Choroid plexus epithelial cell (primary cell): ENCODE results near the gene ZNF432.

Experiments used
- DNase-seq: peaks from one replicate; pipeline ENCODE4 v3.0.0-alpha.2; 2010; ENCODE audit warnings: low read depth
- H3K4me3 ChIP-seq: 2 replicates; pipeline ENCODE4 v1.5.1; 2011; ENCODE audit warnings: low read depth, mild to moderate bottlenecking, control low read depth, low read length, moderate library complexity
- TF ChIP-seq, protein P1 (sequence below): conservative IDR thresholded peaks from 2 replicates; pipeline ENCODE4 v1.5.1; 2011; ENCODE audit warnings: low read depth, mild to moderate bottlenecking, control low read depth, inconsistent platforms, low read length, moderate library complexity

Gene ZNF432

DNA sequence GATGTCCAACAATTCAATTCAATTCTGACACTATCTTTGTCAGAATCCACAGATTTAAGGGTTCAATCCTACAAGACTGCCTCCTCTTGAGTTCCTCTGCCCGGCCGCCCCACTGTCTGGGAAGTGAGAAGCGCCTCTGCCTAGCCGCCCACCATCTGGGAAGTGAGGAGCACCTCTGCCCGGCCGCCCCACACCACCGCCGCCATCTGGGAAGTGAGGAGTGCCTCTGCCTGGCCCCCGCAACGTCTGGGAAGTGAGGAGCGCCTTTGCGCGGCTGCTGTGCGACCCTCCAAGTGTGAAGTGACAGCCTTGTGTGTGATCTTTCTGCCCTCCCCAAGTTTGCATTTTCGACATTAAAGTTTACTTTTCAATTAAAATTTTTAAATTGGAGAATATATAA, 26.4 kb downstream of the ZNF432 start:
- DNase-seq, result no peak
- TF ChIP-seq, protein P1, sequence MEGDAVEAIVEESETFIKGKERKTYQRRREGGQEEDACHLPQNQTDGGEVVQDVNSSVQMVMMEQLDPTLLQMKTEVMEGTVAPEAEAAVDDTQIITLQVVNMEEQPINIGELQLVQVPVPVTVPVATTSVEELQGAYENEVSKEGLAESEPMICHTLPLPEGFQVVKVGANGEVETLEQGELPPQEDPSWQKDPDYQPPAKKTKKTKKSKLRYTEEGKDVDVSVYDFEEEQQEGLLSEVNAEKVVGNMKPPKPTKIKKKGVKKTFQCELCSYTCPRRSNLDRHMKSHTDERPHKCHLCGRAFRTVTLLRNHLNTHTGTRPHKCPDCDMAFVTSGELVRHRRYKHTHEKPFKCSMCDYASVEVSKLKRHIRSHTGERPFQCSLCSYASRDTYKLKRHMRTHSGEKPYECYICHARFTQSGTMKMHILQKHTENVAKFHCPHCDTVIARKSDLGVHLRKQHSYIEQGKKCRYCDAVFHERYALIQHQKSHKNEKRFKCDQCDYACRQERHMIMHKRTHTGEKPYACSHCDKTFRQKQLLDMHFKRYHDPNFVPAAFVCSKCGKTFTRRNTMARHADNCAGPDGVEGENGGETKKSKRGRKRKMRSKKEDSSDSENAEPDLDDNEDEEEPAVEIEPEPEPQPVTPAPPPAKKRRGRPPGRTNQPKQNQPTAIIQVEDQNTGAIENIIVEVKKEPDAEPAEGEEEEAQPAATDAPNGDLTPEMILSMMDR, result no peak
- H3K4me3 ChIP-seq, result no peak overlapping the region

DNA sequence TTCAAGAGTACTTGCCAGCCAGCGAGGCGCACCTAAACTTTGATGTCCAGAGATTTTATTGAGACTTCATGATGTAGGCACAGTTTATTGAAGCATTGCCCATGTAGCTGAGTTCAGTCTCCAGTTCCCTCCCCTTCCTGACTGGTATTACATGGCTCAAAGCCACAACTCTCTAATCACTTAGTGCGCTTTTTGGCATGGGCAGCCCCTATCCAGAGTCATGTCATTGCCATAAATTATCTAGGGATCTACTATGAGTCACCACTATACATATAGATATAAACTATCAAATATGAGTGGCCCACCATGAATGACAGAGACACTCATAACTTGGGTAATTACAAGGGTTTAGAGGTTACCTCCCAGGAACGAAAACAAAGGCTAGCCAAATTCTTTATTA, 28.1 kb downstream of the ZNF432 start:
- no peak overlapping the region for H3K4me3 ChIP-seq
- DNase-seq, result no peak
- TF ChIP-seq, protein P1, result no peak

DNA sequence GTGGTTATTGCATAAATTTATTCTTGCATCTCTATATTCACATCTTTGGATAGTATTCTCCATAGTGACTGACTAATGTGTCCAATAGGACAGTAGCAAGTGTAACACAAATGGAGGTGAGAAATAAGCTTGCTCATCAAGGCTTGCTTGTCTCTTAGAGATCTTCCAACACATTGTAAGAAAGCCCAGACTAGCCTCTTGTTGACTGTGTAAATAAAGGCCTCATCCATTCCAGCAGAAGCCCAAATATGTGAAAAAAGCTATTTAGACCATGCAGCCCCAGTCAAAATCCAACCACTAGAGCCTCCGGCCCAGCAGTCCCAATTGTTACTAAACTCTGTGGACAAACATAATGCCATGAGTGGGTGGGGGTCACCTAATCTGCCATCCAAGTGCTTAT, 38.0 kb downstream of the ZNF432 start:
- TF ChIP-seq, protein P1, result no peak
- no peak for DNase-seq
- H3K4me3 ChIP-seq, result no peak overlapping the region

DNA sequence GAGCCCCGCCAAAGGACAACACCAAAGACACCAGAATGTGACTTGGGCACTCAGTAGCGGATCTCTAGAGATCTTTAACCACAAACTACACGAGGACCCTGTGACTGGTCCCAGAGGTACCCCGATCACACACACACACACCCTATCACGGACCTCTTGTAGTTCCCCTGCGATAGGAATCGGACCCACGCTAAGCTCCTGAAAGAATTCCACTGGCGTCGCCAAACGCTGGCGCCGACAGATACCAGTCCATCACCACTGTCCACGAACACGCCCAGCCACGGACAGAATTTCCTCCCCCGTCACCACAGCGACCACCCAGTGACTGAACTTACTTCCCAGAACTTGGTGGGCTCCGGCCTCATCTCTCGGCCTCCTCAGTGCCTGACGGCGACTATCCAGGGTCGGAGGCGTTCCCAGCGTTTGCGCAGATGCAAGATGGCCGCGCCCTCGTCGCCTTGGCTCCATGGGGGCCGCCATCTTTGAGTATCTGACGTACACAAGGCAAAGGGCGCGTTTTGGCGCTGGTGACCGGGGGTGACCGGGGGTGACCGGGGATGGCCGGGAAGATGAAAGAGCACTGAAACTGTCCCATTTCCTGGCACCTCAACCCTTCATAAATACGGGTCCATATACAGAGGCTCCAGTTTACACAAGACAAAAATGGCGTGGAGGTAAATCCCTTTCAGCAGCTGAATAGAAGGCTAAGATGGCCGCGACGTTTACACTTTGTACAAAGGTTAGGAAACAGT, 40.7 kb downstream of the ZNF432 start, which contains the start of gene ZNF615:
TSS of gene ZNF615 (minus strand) at position 406 of the 752 bp plus-strand sequence. CDS start 4,500 bp downstream, outside the sequence.
- TF ChIP-seq, protein P1, result no peak
- DNase-seq, result peak; percentile 90
- H3K4me3 ChIP-seq, result peak within 1 kb of the TSS; percentile 96

DNA sequence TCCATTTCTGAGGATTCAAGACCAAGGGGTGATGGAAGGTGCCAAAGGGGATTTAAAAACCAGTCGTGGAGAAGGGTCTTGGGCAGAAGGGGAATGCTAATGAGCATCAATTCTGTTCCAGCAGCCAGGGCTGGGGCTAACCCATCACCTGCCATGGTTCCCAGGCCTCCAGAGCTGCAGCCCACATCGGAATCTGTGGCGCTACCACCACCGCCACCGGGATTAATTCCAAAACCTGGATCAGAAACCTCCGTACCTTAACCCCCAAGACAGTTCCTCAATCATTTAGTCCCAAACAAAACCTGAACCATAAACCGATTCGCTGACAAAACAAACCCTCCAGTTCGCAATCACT, 41.2 kb downstream of the ZNF432 start:
- peak; percentile 6 for DNase-seq
- TF ChIP-seq, protein P1, result no peak
- H3K4me3 ChIP-seq, result peak overlapping the region; percentile 96

DNA sequence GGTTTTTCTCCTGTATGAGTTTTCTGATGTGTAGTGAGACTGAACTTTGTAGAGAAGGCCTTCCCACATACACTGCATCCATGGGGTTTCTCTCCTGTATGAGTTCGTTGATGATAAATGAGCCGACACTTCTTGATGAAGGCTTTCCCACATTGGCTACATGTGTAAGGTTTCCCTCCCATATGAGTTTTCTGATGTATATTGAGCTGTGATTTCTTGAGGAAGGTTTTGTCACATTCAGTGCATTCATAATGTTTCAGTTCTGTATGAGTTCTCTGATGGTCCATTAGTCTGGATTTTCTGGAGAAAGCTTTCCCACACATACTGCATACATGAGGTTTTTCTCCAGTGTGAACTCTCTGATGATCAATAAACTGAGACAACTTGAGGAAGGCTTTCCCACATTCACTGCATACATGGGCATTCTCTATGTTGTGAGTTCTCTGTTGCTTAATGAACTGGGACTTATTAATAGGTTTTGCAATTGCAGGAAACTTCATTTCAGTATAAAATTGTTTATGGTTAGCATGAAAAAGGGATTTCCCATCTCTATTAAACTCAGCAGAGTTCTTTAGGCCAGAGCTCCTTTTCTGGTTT, 54.5 kb downstream of the ZNF432 start:
- DNase-seq, result no peak
- no peak overlapping the region for H3K4me3 ChIP-seq
- TF ChIP-seq, protein P1, result no peak

DNA sequence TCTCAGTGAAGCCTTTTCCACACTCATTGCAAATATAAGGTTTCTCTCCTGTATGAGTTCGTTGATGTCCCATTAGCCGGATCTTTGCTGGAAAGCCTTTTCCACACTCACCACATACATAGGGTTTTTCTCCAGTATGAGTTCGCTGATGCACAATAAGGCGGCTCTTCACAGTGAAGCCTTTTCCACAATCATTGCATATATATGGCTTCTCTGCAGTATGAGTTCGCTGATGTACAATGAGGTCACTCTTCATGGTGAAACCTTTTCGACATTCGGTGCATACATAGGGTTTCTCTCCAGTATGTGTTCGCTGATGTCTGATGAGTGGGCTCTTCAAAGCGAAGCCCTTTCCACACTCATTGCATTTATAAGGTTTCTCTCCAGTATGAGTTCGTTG, 55.2 kb downstream of the ZNF432 start:
- H3K4me3 ChIP-seq, result no peak overlapping the region
- TF ChIP-seq, protein P1, result no peak
- no peak for DNase-seq
